SKM-1 treated with dmso at 0.1 percent for 144 hours (cell line): ENCODE data around the gene FKBP1A.
"Not testable (repeated sequence)": the region's sequence is repeated elsewhere in the genome, so short reads cannot be mapped to it uniquely, and the experiment has no call there.

Source experiments
- DNase-seq: peaks from one replicate; lab custom pipeline; 2025; ENCODE audit not compliant: unreplicated experiment; lab: John Stamatoyannopoulos, UW

FKBP1A gene

GRCh38 chr20:1417790-1418189 lies 24.9 kb upstream of the FKBP1A start:
- no peak for DNase-seq

GRCh38 chr20:1417273-1417672 lies 24.4 kb upstream of the FKBP1A start:
- DNase-seq: no peak

GRCh38 chr20:1415667-1416468 lies 23.0 kb upstream of the FKBP1A start:
- DNase-seq: no peak

GRCh38 chr20:1414982-1415381 lies 22.1 kb upstream of the FKBP1A start:
- no peak for DNase-seq

- DNase-seq: no peak
Observed at GRCh38 chr20:1405801-1406200, 12.9 kb upstream of the FKBP1A start.

- no peak for DNase-seq
Observed at GRCh38 chr20:1403624-1404023, 10.8 kb upstream of the FKBP1A start.

GRCh38 chr20:1402149-1402548 lies 9.3 kb upstream of the FKBP1A start:
- no peak for DNase-seq

GRCh38 chr20:1401451-1401907 lies 8.6 kb upstream of the FKBP1A start:
- no peak for DNase-seq

- DNase-seq: not testable (repeated sequence)
Observed at GRCh38 chr20:1399678-1400366, 7.0 kb upstream of the FKBP1A start.

GRCh38 chr20:1398185-1398584 lies 5.3 kb upstream of the FKBP1A start:
- not testable (repeated sequence) for DNase-seq

GRCh38 chr20:1397710-1398109 lies 4.9 kb upstream of the FKBP1A start:
- no peak for DNase-seq

- DNase-seq: no peak
Observed at GRCh38 chr20:1396702-1397101, 3.8 kb upstream of the FKBP1A start.

- no peak for DNase-seq
Observed at GRCh38 chr20:1396264-1396663, 3.4 kb upstream of the FKBP1A start.

- DNase-seq: no peak
Observed at GRCh38 chr20:1394686-1395085, 1.8 kb upstream of the FKBP1A start.

- DNase-seq: no peak
Observed at GRCh38 chr20:1393507-1393882, 641 bp upstream of the FKBP1A start.

- DNase-seq: no peak
Observed at GRCh38 chr20:1392443-1392692, 486 bp downstream of the FKBP1A start.

- DNase-seq: no peak
Observed at GRCh38 chr20:1391640-1392442, 1.0 kb downstream of the FKBP1A start.

GRCh38 chr20:1390581-1391403 lies 2.1 kb downstream of the FKBP1A start:
- no peak for DNase-seq

- no peak for DNase-seq
Observed at GRCh38 chr20:1389703-1390580, 2.9 kb downstream of the FKBP1A start.
